ENCODE measurements around the gene GOLGA8S.
"Not testable (repeated sequence)": the region's sequence is repeated elsewhere in the genome, so short reads cannot be mapped to it uniquely, and the experiment has no call there.

DNA sequence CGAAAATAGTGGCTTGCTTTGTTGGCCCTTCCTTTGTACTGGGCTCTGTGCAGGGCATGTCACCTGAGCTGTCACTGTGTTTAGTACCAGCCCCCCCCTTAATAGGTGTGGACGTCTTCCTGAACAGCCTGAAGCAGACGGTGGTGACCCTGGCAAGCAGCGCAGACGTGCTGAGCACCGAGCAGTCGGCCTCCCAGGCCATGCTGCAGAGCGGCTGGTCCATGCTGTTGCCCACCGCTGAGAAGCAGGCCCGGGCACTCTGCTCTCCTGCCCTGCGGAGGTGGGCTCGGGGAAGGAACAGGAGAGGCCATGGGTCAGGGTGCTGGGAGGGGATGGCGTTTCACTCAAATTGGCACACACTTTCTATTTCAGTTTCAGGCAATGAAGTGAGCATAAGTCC, 43.3 kb upstream of the GOLGA8S start:
- TF ChIP-seq POLR2A (IDR thresholded peaks at IDR 0.05; ENCODE audit: low read length); GATA1 (IDR thresholded peaks at IDR 0.05; ENCODE audit: low read depth, low read length): not testable (repeated sequence)
